ENCODE data around the gene SH3PXD2A. TPM values are rescaled to one million over a fixed set of nuclear protein-coding genes. Genes with fewer than 3 reads are reported as not detected.

Gene SH3PXD2A
- total and polyA plus RNA-seq, 10 of the 15 experiments (the other 5 are each of a cell fraction or from before 2014, with no cell fraction given): 0.63 to 14.0 (median 4.4) TPM

DNA sequence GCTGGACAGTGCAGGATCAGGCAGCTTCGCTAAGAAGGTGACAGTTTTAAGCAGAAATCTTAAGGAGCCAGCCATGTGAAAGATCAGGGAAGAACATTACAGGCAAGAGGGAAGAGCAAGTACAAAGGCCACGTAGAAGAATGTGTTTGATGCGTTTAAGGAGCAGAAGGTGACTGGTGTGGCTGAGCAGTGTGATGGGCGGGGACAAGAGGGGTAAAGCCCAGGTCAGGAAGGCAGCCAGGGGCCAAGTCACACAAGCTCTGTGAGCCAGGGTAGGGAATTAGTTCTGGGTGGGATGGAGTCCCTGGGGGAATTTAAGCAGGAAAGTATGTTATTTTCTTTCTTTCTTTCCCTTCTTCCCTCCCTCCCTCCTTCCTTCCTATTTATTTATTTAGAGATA, 166.9 kb downstream of the SH3PXD2A start:
- Histone ChIP-seq H3K36me3 (ENCODE audit: control insufficient read depth in 2 of 2, insufficient read depth in 2 of 2, low read length in 1 of 2) (no peaks in the 10 kb centered on the region), H3K9me3 (replicated peaks; ENCODE audit: control insufficient read depth, insufficient read depth, low read length) (no peaks in the 10 kb centered on the region), H4K20me1 (ENCODE audit: control insufficient read depth, insufficient read depth) (no peaks in the 10 kb centered on the region), H2AFZ (ENCODE audit: control insufficient read depth, low read depth, low read length) (no peak overlapping the region), H3K9ac (ENCODE audit: control insufficient read depth, insufficient read depth, low read length) (no peak overlapping the region), H3K4me1 (ENCODE audit: control insufficient read depth, insufficient read depth, low read length) (peaks cover 24% of the 10 kb centered on the region), H3K27me3 (replicated peaks in 1 of 2; ENCODE audit: control insufficient read depth in 2 of 2, insufficient read depth in 2 of 2, low read length in 1 of 2) (no peaks in the 10 kb centered on the region), H3K4me3 (no peak overlapping the region), H3K4me2 (ENCODE audit: control insufficient read depth, insufficient read depth) (0 out of 2 replicates have a peak overlapping the region, but pooled peaks have one; percentile 0), H3K79me2 (ENCODE audit: control insufficient read depth, insufficient read depth, low read length) (peaks cover 75% of the 10 kb centered on the region), H3K27ac (ENCODE audit: control insufficient read depth, insufficient read depth) (no peak overlapping the region)
- intact Hi-C loops (cut with micrococcal nuclease; ENCODE audit: unreplicated experiment) (no loop called here), in situ Hi-C loops (cut with MboI) (loop anchor here (10.0 kb wide), 1 partner anchor 84 kb away; no protein-coding TSS in a partner anchor)
- BruUV-seq (replicated peaks): no TSS peak
- ChIA-PET RAD21 (ENCODE audit: unreplicated experiment) (interaction anchor here (2.0 to 3.6 kb wide), 2 partner anchors 9 to 24 kb away, joined by 6 to 22 read pairs; no protein-coding TSS in a partner anchor), CTCF (interaction anchor here (0.6 to 5.6 kb wide), 8 partner anchors 9 to 197 kb away, joined by 3 to 41 read pairs (median 4); no protein-coding TSS in a partner anchor), POLR2A (interaction anchor here (3.3 kb wide), 1 partner anchor 9 kb away, joined by 16 read pairs; no protein-coding TSS in a partner anchor), SMC1A (ENCODE audit: uncharacterized antibody, unreplicated experiment) (interaction anchor here (0.7 to 3.4 kb wide), 4 partner anchors 9 to 146 kb away, joined by 4 to 19 read pairs (median 10); no protein-coding TSS in a partner anchor)
- DNase-seq (ENCODE audit: low read depth, low spot score) (no peak), ATAC-seq (no peak), FAIRE-seq (no peak)
- 76% methylated on average over 4 of the region's 4 CpGs for WGBS (ENCODE audit: insufficient coverage, insufficient replicate concordance, low lambda C conversion rate, missing lambda C conversion rate)
- TF ChIP-seq TCF7 (IDR thresholded peaks at IDR 0.05; ENCODE audit: borderline replicate concordance) (no peak), CHD1 (IDR thresholded peaks at IDR 0.05; ENCODE audit: low read depth, low read length) (no peak), SREBF1 (IDR thresholded peaks at IDR 0.05; ENCODE audit: low read length) (no peak), SIN3A (IDR thresholded peaks at IDR 0.05; ENCODE audit: low read depth, low read length) (no peak), SUPT20H (IDR thresholded peaks at IDR 0.05; ENCODE audit: borderline replicate concordance, control insufficient read depth, low read depth, low read length) (no peak), EP300 (IDR thresholded peaks at IDR 0.05; ENCODE audit: borderline replicate concordance in 1 of 2, control insufficient read depth in 1 of 2, low read depth in 2 of 2, low read length in 2 of 2) (no peak), HDGF (IDR thresholded peaks at IDR 0.05) (no peak), SMAD1 (IDR thresholded peaks at IDR 0.05; ENCODE audit: low read depth, partially characterized antibody) (no peak), NFXL1 (IDR thresholded peaks at IDR 0.05; ENCODE audit: borderline replicate concordance) (no peak), KAT2A (conservative IDR thresholded peaks at IDR 0.05; ENCODE audit: control insufficient read depth, low read depth, low read length) (no peak), PML (IDR thresholded peaks at IDR 0.05; ENCODE audit: low read length) (no peak)
- TF ChIP-seq, protein P1, sequence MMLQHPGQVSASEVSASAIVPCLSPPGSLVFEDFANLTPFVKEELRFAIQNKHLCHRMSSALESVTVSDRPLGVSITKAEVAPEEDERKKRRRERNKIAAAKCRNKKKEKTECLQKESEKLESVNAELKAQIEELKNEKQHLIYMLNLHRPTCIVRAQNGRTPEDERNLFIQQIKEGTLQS (IDR thresholded peaks at IDR 0.05; ENCODE audit: borderline replicate concordance, extremely low read depth, low read depth, low read length): no peak
- TF ChIP-seq, protein P2, sequence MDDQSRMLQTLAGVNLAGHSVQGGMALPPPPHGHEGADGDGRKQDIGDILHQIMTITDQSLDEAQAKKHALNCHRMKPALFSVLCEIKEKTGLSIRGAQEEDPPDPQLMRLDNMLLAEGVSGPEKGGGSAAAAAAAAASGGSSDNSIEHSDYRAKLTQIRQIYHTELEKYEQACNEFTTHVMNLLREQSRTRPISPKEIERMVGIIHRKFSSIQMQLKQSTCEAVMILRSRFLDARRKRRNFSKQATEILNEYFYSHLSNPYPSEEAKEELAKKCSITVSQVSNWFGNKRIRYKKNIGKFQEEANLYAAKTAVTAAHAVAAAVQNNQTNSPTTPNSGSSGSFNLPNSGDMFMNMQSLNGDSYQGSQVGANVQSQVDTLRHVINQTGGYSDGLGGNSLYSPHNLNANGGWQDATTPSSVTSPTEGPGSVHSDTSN (IDR thresholded peaks at IDR 0.05; ENCODE audit: insufficient replicate concordance, low read depth, low read length): no peak
- TF ChIP-seq, protein P3, sequence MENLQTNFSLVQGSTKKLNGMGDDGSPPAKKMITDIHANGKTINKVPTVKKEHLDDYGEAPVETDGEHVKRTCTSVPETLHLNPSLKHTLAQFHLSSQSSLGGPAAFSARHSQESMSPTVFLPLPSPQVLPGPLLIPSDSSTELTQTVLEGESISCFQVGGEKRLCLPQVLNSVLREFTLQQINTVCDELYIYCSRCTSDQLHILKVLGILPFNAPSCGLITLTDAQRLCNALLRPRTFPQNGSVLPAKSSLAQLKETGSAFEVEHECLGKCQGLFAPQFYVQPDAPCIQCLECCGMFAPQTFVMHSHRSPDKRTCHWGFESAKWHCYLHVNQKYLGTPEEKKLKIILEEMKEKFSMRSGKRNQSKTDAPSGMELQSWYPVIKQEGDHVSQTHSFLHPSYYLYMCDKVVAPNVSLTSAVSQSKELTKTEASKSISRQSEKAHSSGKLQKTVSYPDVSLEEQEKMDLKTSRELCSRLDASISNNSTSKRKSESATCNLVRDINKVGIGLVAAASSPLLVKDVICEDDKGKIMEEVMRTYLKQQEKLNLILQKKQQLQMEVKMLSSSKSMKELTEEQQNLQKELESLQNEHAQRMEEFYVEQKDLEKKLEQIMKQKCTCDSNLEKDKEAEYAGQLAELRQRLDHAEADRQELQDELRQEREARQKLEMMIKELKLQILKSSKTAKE (IDR thresholded peaks at IDR 0.05; ENCODE audit: low read depth, poor library complexity, severe bottlenecking): no peak
- TF ChIP-seq, protein P4, sequence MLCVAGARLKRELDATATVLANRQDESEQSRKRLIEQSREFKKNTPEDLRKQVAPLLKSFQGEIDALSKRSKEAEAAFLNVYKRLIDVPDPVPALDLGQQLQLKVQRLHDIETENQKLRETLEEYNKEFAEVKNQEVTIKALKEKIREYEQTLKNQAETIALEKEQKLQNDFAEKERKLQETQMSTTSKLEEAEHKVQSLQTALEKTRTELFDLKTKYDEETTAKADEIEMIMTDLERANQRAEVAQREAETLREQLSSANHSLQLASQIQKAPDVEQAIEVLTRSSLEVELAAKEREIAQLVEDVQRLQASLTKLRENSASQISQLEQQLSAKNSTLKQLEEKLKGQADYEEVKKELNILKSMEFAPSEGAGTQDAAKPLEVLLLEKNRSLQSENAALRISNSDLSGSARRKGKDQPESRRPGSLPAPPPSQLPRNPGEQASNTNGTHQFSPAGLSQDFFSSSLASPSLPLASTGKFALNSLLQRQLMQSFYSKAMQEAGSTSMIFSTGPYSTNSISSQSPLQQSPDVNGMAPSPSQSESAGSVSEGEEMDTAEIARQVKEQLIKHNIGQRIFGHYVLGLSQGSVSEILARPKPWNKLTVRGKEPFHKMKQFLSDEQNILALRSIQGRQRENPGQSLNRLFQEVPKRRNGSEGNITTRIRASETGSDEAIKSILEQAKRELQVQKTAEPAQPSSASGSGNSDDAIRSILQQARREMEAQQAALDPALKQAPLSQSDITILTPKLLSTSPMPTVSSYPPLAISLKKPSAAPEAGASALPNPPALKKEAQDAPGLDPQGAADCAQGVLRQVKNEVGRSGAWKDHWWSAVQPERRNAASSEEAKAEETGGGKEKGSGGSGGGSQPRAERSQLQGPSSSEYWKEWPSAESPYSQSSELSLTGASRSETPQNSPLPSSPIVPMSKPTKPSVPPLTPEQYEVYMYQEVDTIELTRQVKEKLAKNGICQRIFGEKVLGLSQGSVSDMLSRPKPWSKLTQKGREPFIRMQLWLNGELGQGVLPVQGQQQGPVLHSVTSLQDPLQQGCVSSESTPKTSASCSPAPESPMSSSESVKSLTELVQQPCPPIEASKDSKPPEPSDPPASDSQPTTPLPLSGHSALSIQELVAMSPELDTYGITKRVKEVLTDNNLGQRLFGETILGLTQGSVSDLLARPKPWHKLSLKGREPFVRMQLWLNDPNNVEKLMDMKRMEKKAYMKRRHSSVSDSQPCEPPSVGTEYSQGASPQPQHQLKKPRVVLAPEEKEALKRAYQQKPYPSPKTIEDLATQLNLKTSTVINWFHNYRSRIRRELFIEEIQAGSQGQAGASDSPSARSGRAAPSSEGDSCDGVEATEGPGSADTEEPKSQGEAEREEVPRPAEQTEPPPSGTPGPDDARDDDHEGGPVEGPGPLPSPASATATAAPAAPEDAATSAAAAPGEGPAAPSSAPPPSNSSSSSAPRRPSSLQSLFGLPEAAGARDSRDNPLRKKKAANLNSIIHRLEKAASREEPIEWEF (IDR thresholded peaks at IDR 0.05; ENCODE audit: insufficient replicate concordance, low read depth, low read length): no peak

Measured in GM12878 (cell line).